HepG2 (cell line): ENCODE data around the gene ARL16. TPM values are rescaled to one million over a fixed set of nuclear protein-coding genes. Genes with fewer than 3 reads are reported as not detected.

Experiments used
- ARID2 ChIP-seq: sonication (generic); formaldehyde crosslinking; IDR thresholded peaks from 2 replicates; pipeline ENCODE4 v1.8.1; 2022; ENCODE audit warnings: mild to moderate bottlenecking, missing genetic modification reagents, borderline replicate concordance
- CREM ChIP-seq, 2 experiments: sonication (generic) in 1 of 2; formaldehyde crosslinking in 1 of 2; IDR thresholded peaks; 2 replicates each; pipeline versions ENCODE4 v1.4.0 to v1.6.1; 2016 to 2020; ENCODE audit warnings: antibody characterized with exemption in 1 of 2, mild to moderate bottlenecking in 1 of 2, missing genetic modification reagents in 1 of 2
- KAT8 ChIP-seq: IDR thresholded peaks from 2 replicates; pipeline ENCODE4 v1.6.1; 2016; ENCODE audit warnings: missing genetic modification reagents, missing compliant biosample characterization
- KLF16 ChIP-seq, 2 experiments: sonication (generic) in 1 of 2; formaldehyde crosslinking in 1 of 2; IDR thresholded peaks; 2 replicates each; pipeline versions ENCODE4 v1.6.1 to v1.8.0; 2016 to 2023; ENCODE audit warnings: missing genetic modification reagents in 2 of 2, missing compliant biosample characterization in 1 of 2
- KMT2A ChIP-seq: sonication (generic); formaldehyde crosslinking; IDR thresholded peaks from 2 replicates; pipeline ENCODE4 v1.4.0; 2020; ENCODE audit warnings: missing genetic modification reagents
- MAFF ChIP-seq: IDR thresholded peaks from 2 replicates; pipeline ENCODE4 v1.6.1; 2011; ENCODE audit warnings: low read depth, low read length, improper control_type of control experiment
- MEIS1 ChIP-seq: sonication (generic); formaldehyde crosslinking; IDR thresholded peaks from 2 replicates; pipeline ENCODE4 v1.9.0; 2021; ENCODE audit warnings: mild to moderate bottlenecking, missing genetic modification reagents, moderate library complexity, borderline replicate concordance
- NFE2 ChIP-seq: sonication (generic); formaldehyde crosslinking; IDR thresholded peaks from 2 replicates; pipeline ENCODE4 v1.4.0; 2020; ENCODE audit warnings: missing genetic modification reagents
- PHF5A ChIP-seq: IDR thresholded peaks from one replicate; pipeline ENCODE4 v1.6.1; 2018; ENCODE audit warnings: low read depth, missing genetic modification reagents; ENCODE audit not compliant: unreplicated experiment
- RFX5 ChIP-seq: IDR thresholded peaks from 2 replicates; pipeline ENCODE4 v1.6.1; 2011; ENCODE audit warnings: low read depth, low read length, improper control_type of control experiment
- TBX2 ChIP-seq: sonication (generic); formaldehyde crosslinking; IDR thresholded peaks from 2 replicates; pipeline ENCODE4 v1.5.0; 2020; ENCODE audit warnings: missing genetic modification reagents, mild to moderate bottlenecking, borderline replicate concordance
- ZFP36L2 ChIP-seq: sonication (generic); formaldehyde crosslinking; IDR thresholded peaks from 2 replicates; pipeline ENCODE4 v1.4.0; 2020; ENCODE audit warnings: missing genetic modification reagents
- ZKSCAN8 ChIP-seq: IDR thresholded peaks from 2 replicates; pipeline ENCODE4 v1.6.1; 2016; ENCODE audit warnings: borderline replicate concordance, missing genetic modification reagents, missing compliant biosample characterization
- ZMYM2 ChIP-seq: sonication (generic); formaldehyde crosslinking; IDR thresholded peaks from 2 replicates; pipeline ENCODE4 v1.8.0; 2022; ENCODE audit warnings: mild to moderate bottlenecking, missing genetic modification reagents
- ZNF124 ChIP-seq: sonication (generic); formaldehyde crosslinking; IDR thresholded peaks from 2 replicates; pipeline ENCODE4 v1.4.0; 2020; ENCODE audit warnings: missing genetic modification reagents
- ZNF446 ChIP-seq: sonication (generic); formaldehyde crosslinking; IDR thresholded peaks from 2 replicates; pipeline ENCODE4 v1.5.0; 2020; ENCODE audit warnings: mild to moderate bottlenecking, missing genetic modification reagents
- ZNF558 ChIP-seq: sonication (generic); formaldehyde crosslinking; IDR thresholded peaks from 2 replicates; pipeline ENCODE4 v1.9.0; 2022; ENCODE audit warnings: mild to moderate bottlenecking, missing genetic modification reagents, borderline replicate concordance
- polyA plus RNA-seq, 8 experiments: library from polyadenylated mRNA; depleted of rRNA in 3 of 8; stranded (reverse) in 7 of 8; unstranded in 1 of 8; fragments of >200 nt; fragmentation: Illumina TruSeq in 4 of 8; extraction: Trizol in 4 of 8; gene quantifications; 2 replicates each; pipeline versions ENCODE4 v1.2.1 to v1.2.3, GENCODE V29; 2011 to 2016; ENCODE audit warnings: low read depth in 4 of 8, missing spikeins in 1 of 8, mixed read lengths in 1 of 8; ENCODE audit not compliant: insufficient read depth in 1 of 8
- total RNA-seq, 5 experiments: library from RNA; depleted of rRNA; stranded (reverse); fragments of >200 nt; fragmentation: Illumina TruSeq; extraction: Trizol; gene quantifications; 2 replicates each; pipeline ENCODE4 v1.2.3, GENCODE V29; 2016; ENCODE audit warnings: low read depth in 1 of 5
- TF ChIP-seq, protein P1 (sequence below): sonication (generic); formaldehyde crosslinking; conservative IDR thresholded peaks from 2 replicates; pipeline ENCODE4 v1.4.0; 2020; ENCODE audit warnings: mild to moderate bottlenecking, missing genetic modification reagents, moderate library complexity
- TF ChIP-seq, protein P2 (sequence below): sonication (generic); formaldehyde crosslinking; IDR thresholded peaks from 2 replicates; pipeline ENCODE4 v1.5.0; 2020; ENCODE audit warnings: mild to moderate bottlenecking, missing genetic modification reagents, borderline replicate concordance
- TF ChIP-seq, protein P3 (sequence below): sonication (generic); formaldehyde crosslinking; conservative IDR thresholded peaks from 2 replicates; pipeline ENCODE4 v1.8.0; 2022; ENCODE audit warnings: low read depth, missing genetic modification reagents
- TF ChIP-seq, protein P4 (sequence below): sonication (generic); formaldehyde crosslinking; IDR thresholded peaks from 2 replicates; pipeline ENCODE4 v1.5.0; 2020; ENCODE audit warnings: mild to moderate bottlenecking, missing genetic modification reagents

Gene ARL16
- total and polyA plus RNA-seq, 2 of the 13 experiments (the other 11 are each of a cell fraction or from before 2014, with no cell fraction given): 20.8 to 30.8 TPM

DNA sequence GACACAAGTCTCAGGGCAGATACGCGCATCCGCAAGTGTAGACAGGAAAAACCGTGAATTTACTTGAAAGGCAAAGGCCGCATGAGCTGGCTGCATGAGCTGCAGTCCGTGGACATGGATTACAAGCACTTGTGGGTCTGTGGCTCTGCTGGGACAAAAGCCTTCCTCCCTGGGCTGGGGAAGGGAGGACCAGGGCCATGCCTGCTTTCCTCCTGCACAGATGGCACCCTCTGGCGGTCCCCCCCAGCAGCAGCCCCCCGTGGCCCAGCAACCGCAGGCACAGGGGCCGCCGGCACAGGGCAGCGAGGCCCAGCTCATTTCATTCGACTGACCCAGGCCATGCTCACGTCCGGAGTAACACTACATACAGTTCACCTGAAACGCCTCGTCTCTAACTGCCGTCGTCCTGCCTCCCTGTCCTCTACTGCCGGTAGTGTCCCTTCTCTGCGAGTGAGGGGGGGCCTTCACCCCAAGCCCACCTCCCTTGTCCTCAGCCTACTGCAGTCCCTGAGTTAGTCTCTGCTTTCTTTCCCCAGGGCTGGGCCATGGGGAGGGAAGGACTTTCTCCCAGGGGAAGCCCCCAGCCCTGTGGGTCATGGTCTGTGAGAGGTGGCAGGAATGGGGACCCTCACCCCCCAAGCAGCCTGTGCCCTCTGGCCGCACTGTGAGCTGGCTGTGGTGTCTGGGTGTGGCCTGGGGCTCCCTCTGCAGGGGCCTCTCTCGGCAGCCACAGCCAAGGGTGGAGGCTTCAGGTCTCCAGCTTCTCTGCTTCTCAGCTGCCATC, 17.9 kb upstream of the ARL16 start (continued):
- TF ChIP-seq, protein P1, sequence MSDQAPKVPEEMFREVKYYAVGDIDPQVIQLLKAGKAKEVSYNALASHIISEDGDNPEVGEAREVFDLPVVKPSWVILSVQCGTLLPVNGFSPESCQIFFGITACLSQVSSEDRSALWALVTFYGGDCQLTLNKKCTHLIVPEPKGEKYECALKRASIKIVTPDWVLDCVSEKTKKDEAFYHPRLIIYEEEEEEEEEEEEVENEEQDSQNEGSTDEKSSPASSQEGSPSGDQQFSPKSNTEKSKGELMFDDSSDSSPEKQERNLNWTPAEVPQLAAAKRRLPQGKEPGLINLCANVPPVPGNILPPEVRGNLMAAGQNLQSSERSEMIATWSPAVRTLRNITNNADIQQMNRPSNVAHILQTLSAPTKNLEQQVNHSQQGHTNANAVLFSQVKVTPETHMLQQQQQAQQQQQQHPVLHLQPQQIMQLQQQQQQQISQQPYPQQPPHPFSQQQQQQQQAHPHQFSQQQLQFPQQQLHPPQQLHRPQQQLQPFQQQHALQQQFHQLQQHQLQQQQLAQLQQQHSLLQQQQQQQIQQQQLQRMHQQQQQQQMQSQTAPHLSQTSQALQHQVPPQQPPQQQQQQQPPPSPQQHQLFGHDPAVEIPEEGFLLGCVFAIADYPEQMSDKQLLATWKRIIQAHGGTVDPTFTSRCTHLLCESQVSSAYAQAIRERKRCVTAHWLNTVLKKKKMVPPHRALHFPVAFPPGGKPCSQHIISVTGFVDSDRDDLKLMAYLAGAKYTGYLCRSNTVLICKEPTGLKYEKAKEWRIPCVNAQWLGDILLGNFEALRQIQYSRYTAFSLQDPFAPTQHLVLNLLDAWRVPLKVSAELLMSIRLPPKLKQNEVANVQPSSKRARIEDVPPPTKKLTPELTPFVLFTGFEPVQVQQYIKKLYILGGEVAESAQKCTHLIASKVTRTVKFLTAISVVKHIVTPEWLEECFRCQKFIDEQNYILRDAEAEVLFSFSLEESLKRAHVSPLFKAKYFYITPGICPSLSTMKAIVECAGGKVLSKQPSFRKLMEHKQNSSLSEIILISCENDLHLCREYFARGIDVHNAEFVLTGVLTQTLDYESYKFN: no peak
- TF ChIP-seq MAFF (no peak), ZFP36L2 (no peak), KLF16 (CRISPR knock-in tag; IDR thresholded peaks at IDR 0.05) (no peak), KAT8 (CRISPR knock-in tag) (no peak), CREM (IDR thresholded peaks at IDR 0.05) (no peak), CREM (CRISPR knock-in tag; IDR thresholded peaks at IDR 0.05) (no peak), PHF5A (CRISPR knock-in tag) (no peak), RFX5 (no peak), ZMYM2 (CRISPR knock-in tag) (no peak), ARID2 (CRISPR knock-in tag) (no peak), TBX2 (CRISPR knock-in tag) (no peak), NFE2 (CRISPR knock-in tag) (no peak), ZNF446 (CRISPR knock-in tag) (no peak), KMT2A (CRISPR knock-in tag) (no peak), ZNF124 (CRISPR knock-in tag) (no peak), ZKSCAN8 (peak; percentile 63; the same call in 1 of the 2 replicates), ZNF558 (CRISPR knock-in tag) (no peak), MEIS1 (no peak)
- TF ChIP-seq, protein P2, sequence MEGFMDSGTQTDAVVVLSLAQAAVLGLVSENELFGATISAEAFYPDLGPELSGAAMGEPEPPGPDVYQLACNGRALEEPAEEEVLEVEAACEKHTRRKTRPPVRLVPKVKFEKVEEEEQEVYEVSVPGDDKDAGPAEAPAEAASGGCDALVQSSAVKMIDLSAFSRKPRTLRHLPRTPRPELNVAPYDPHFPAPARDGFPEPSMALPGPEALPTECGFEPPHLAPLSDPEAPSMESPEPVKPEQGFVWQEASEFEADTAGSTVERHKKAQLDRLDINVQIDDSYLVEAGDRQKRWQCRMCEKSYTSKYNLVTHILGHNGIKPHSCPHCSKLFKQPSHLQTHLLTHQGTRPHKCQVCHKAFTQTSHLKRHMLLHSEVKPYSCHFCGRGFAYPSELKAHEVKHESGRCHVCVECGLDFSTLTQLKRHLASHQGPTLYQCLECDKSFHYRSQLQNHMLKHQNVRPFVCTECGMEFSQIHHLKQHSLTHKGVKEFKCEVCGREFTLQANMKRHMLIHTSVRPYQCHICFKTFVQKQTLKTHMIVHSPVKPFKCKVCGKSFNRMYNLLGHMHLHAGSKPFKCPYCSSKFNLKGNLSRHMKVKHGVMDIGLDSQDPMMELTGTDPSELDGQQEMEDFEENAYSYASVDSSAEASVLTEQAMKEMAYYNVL (CRISPR knock-in tag): no peak
- TF ChIP-seq, protein P3, sequence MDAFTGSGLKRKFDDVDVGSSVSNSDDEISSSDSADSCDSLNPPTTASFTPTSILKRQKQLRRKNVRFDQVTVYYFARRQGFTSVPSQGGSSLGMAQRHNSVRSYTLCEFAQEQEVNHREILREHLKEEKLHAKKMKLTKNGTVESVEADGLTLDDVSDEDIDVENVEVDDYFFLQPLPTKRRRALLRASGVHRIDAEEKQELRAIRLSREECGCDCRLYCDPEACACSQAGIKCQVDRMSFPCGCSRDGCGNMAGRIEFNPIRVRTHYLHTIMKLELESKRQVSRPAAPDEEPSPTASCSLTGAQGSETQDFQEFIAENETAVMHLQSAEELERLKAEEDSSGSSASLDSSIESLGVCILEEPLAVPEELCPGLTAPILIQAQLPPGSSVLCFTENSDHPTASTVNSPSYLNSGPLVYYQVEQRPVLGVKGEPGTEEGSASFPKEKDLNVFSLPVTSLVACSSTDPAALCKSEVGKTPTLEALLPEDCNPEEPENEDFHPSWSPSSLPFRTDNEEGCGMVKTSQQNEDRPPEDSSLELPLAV: no peak
- TF ChIP-seq, protein P4, sequence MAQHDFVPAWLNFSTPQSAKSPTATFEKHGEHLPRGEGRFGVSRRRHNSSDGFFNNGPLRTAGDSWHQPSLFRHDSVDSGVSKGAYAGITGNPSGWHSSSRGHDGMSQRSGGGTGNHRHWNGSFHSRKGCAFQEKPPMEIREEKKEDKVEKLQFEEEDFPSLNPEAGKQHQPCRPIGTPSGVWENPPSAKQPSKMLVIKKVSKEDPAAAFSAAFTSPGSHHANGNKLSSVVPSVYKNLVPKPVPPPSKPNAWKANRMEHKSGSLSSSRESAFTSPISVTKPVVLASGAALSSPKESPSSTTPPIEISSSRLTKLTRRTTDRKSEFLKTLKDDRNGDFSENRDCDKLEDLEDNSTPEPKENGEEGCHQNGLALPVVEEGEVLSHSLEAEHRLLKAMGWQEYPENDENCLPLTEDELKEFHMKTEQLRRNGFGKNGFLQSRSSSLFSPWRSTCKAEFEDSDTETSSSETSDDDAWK (CRISPR knock-in tag): no peak
